GM21528 (cell line): ENCODE data around the gene ZCCHC9.

Experiments used
- ATAC-seq: cut with Tn5 transposase; IDR thresholded peaks from one replicate; pipeline ENCODE4 v1.9.1; 2021; ENCODE audit warnings: mild to moderate bottlenecking, moderate library complexity; ENCODE audit not compliant: unreplicated experiment, low FRiP score

Gene ZCCHC9

DNA sequence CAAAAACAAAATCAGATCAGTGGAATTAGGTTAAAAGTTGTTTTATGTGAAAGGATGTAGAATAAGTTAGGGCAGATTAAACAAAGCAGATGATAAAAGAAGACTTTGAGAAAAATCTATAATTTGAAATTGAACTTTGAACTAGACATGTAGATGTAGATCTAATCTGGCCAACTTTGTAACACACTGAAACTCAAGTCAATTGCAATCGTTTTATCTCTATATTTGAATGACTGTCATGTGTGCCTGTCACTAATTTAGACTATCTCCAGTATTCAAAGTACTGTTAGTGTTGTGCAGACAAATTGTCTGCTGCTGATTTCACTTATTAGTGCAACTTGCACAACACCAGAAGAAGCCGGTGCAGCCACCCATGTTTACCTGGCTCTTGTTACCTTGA is 52.7 kb downstream of the ZCCHC9 start:
- ATAC-seq = no peak

DNA sequence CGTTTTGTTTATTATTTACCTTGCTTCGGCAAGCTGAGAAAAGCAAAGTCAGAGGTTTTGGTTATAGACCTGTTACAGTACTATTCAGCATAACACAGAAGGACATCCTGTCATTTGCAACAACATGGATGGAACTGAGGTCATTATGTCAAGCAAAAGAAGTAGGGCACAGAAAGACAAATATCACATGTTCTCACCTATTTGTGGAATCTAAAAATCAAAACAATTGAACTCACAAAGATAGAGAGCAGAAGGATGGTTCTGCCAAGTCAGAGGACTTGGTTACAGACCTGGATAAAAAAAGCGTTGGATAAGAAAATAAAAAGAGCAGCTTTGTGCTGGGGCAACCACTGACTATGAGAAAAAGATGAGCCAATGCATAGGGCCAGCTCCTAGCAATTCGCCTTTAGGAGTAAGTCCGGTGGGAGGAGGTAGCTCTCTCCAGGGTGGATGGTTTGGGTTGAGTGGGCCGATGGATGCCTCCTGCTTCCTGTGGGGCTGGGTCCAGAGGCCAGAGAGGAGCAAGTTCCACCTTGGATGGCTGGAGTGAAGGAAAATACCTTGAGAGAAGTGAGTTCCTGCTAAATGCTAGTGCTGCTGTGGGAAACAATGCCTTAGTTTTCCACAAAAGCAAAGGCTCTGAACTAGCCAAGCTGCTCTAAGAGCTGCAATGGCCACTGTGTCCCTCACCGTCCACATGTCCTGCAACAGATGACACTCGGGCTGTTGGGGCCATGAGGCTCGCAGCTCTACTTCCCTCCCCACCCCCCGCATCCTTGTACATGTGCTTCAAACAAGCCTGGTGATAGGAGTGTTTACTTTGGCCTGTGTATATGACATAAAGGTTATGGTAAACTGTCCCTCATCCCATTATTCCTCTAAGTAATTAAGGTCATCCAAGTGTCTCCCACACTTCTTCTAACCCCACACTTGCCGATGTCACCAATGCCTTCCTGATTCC is 54.2 kb downstream of the ZCCHC9 start:
- ATAC-seq = no peak

DNA sequence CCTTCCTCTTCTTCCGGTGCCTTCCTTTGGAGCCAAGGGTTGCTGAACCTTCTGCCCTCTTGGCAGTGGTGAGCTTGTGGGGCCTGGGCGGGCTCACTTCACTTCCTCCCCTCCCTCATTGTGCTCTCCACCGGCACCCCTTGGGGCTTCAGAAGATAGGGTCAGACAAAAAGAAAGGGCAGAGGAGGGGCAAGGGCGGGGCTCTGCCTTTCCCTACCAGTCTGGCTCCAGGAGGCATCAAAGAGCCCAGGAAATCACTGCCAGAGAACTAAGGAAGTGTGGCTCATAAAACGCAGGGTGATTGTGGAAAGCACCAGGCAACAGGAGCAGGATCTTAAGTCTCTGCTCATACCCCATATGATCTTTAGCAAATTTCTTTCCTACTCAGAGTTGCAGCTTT is 57.7 kb downstream of the ZCCHC9 start:
- ATAC-seq = no peak

DNA sequence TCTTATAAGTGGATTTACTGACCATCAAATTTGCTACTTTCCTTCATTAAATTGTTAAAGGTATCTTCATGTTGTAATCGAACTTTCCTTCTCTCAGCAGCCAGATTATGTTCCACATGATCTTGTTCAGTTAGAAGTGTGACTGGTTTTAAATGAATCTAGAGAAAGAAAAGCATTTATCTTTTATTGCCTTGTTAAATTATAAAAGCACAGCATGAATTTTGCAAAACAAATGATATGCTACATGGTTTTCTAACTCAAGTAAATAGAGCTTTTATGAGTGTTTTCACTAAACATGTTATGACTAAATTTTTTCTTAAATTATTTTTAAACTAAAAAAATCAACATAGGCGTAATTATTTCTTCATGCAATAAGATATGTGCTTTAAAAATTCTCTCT is 58.5 kb downstream of the ZCCHC9 start:
- no peak for ATAC-seq

DNA sequence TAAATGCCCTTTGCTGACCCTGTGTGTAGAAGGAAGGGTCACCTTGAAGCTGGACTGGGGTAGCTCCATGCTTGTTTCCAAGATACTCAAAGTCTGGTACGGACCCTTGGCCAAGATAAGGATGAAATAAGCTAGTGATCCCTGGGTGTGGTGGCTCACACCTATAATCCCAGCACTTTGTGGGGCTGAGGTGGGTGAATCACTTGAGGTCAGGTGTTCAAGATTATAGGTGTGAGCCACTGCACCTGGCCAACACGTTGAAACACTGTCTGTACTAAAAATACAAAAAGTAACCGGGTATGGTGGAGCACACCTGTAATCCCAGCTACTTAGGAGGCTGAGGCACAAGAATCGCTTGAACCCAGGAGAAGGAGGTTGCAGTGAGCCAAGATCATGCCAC is 59.3 kb downstream of the ZCCHC9 start:
- ATAC-seq = no peak

DNA sequence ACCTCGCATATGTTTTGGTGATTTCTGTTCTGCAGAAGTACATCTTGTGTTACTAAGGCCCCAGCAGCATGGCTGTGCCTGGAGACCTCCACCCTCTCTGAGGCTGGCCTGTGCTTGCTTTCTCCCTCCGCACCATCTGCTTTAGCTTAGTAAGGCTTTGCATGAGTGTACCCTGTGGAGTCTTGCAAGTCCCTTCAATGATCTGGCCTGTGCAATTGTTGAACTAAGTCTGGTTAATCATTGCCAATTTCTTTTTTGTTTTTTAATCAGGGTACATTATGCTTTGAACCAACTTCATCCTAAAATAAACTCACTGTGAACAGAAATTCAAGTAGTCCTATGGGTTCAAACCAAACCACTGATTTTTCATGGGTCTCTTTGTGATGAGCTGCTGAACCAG is 60.2 kb downstream of the ZCCHC9 start:
- ATAC-seq = no peak
